ENCODE data around the gene BAIAP2L1.

- TF ChIP-seq GATA2 (IDR thresholded peaks at IDR 0.05; ENCODE audit: low read depth, low read length) (no peak), GATA3 (IDR thresholded peaks at IDR 0.05; ENCODE audit: low read depth, low read length) (no peak)
These were observed 100.1 kb downstream of the BAIAP2L1 start for GRCh38 chr7:98300595-98301372.
